Heart left ventricle (tissue), 16 donors: ENCODE results near the gene YES1. TPM values are rescaled to one million over a fixed set of nuclear protein-coding genes. Genes with fewer than 3 reads are reported as not detected.
"Not testable (repeated sequence)": the region's sequence is repeated elsewhere in the genome, so short reads cannot be mapped to it uniquely, and the experiment has no call there.

Experiments used
- ATAC-seq, 4 donors: fragments of 200-7000 bp; cut with Tn5 transposase; one replicate each; pipeline ENCODE4 v1.9.1; 2020 to 2022; ENCODE audit warnings: moderate library complexity in 4 of 4, mild to moderate bottlenecking in 3 of 4, moderate number of reproducible peaks in 1 of 4
- DNase-seq, 5 donors: peaks; one replicate each; pipeline ENCODE4 v3.0.0-alpha.2; 2020
- H3K27ac ChIP-seq, 12 donors: fragments of 200-600 bp; sonication (generic) in 4 of 12; one replicate each; pipeline versions ENCODE4 v1.5.0 to v1.8.0; 2016 to 2022; ENCODE audit warnings: mild to moderate bottlenecking in 2 of 12
- H3K27me3 ChIP-seq, 9 donors: fragments of 200-600 bp; sonication (generic) in 2 of 9; one replicate each; pipeline versions ENCODE4 v1.5.1 to v1.8.0; 2016 to 2022; ENCODE audit warnings: mild to moderate bottlenecking in 3 of 9
- H3K36me3 ChIP-seq, 9 donors: fragments of 200-600 bp; sonication (generic) in 2 of 9; one replicate each; pipeline versions ENCODE4 v1.5.0 to v1.8.0; 2018 to 2022; ENCODE audit warnings: mild to moderate bottlenecking in 2 of 9
- H3K4me1 ChIP-seq, 12 donors: fragments of 200-600 bp; sonication (generic) in 4 of 12; one replicate each; pipeline versions ENCODE4 v1.5.0 to v1.8.0; 2016 to 2022; ENCODE audit warnings: mild to moderate bottlenecking in 3 of 12
- H3K4me3 ChIP-seq, 12 donors: fragments of 200-600 bp; sonication (generic) in 4 of 12; one replicate each; pipeline versions ENCODE4 v1.5.0 to v1.8.0; 2017 to 2022; ENCODE audit warnings: mild to moderate bottlenecking in 9 of 12, moderate library complexity in 4 of 12
- H3K9me3 ChIP-seq, 12 donors: fragments of 200-600 bp; sonication (generic) in 4 of 12; one replicate each; pipeline versions ENCODE4 v1.5.0 to v1.8.0; 2016 to 2022; ENCODE audit warnings: mild to moderate bottlenecking in 1 of 12
- CTCF ChIP-seq, 12 donors: fragments of 200-600 bp; sonication (generic) in 4 of 12; IDR thresholded peaks; one replicate each; pipeline versions ENCODE4 v1.5.0 to v1.8.0; 2018 to 2022; ENCODE audit warnings: antibody characterized with exemption in 12 of 12, mild to moderate bottlenecking in 5 of 12
- POLR2A ChIP-seq, 2 donors: fragments of 450-650 bp; IDR thresholded peaks; one replicate each; pipeline ENCODE4 v1.6.1; 2017; ENCODE audit warnings: antibody characterized with exemption in 2 of 2, mild to moderate bottlenecking in 2 of 2, moderate library complexity in 2 of 2
- WGBS, 4 donors: extraction: QIAGEN DNeasy Blood & Tissue Kit in 2 of 4; methylation state at CpG; one replicate each; pipeline versions ENCODE4 v1.1.5 to v1.1.7; 2013 to 2018; 5-methylcytosine and 5-hydroxymethylcytosine counted together
- intact Hi-C, 10 donors: fragments of 100-400 bp; cut with DNase I; formaldehyde crosslinking; loops; one replicate each; pipeline versions ENCODE4 v1.11.1 to v1.14.2; 2022
- polyA plus RNA-seq, 2 donors: library from polyadenylated mRNA; stranded (reverse); fragments of 200-250 nt; gene quantifications; one replicate each; pipeline ENCODE4 v1.2.3, GENCODE V29; 2013
- total RNA-seq, 9 donors: library from RNA; depleted of rRNA in 2 of 9; stranded (reverse); fragments of >200 nt in 2 of 9; fragmentation: NEBNext Ultra II Directional in 3 of 9; extraction: Animal tissue kit (Norgen Biotek cat#: 25700) in 3 of 9; gene quantifications; one replicate each; pipeline versions ENCODE4 v1.1.0 to v1.2.4, GENCODE V29; 2016 to 2023
- donor health status: ischemic (EF 13 %, LVEDD 7.1; RV severe dilation, severe dysfunction).
- donor health status: healthy with polysubstance abuse.
- donor health status: DM: no; HTN: yes; CAD: no.
- donor health status: DM: no; HTN: no; CAD: no.
- donor health status: ischemic (EF 25% LVEDD 6.9; RV normal size, moderate dysfunction).
- donor health status: ischemic (EF 25% LVEDD 5.7; RV mildly dilated, moderate dysfunction).
- donor health status: healthy.
- donor health status: DM: yes; HTN: yes; CAD: no.
- donor health status: ischemic (EF 35%, LVEDD 5.7; RV mildly dilated, moderate dysfunction).
- donor health status: nonischemic (EF 11% LVEDD 7.7; RV severe dilation, severe dysfunction).
- donor health status: DM: yes; HTN: yes; CAD: no.
- donor health status: PGD.
- donor health status: ischemic (EF 29% LVEDD 5.4; RV normal size, mild dysfunction).
- donor health status: nonischemic (EF 23%, LVEDD 6.1; RV moderate dilation, normal function).

YES1 gene
- total and polyA plus RNA-seq, 11 donors, result 7.1 to 50.2 (median 23.5) TPM

GRCh38 chr18:685438-685837, 126.6 kb downstream of the YES1 start:
- no peaks in the 10 kb centered on the region for H3K9me3 ChIP-seq
- ATAC-seq (no peak), DNase-seq (no peak)
- 88 to 97% (median 94%) methylated on average over 3 of the region's 3 CpGs for WGBS, 4 donors
- TF ChIP-seq CTCF (IDR thresholded peaks at IDR 0.05) (no peak), POLR2A (IDR thresholded peaks at IDR 0.05) (no peak)
- H3K36me3 ChIP-seq, result peaks cover 0 to 52% (median 34%) of the 10 kb centered on the region in 9 donors
- intact Hi-C loops, result no loop called here
- no peak overlapping the region for H3K27ac ChIP-seq
- H3K4me3 ChIP-seq, result no peak overlapping the region
- no peaks in the 10 kb centered on the region for H3K4me1 ChIP-seq
- no peaks in the 10 kb centered on the region for H3K27me3 ChIP-seq

GRCh38 chr18:683531-683930, 128.5 kb downstream of the YES1 start:
- no peak for ATAC-seq
- 85 to 98% (median 93%) methylated on average over 5 of the region's 5 CpGs for WGBS, 4 donors
- intact Hi-C loops, result no loop called here

GRCh38 chr18:682833-683232, 129.2 kb downstream of the YES1 start:
- Histone ChIP-seq H3K9me3 (no peaks in the 10 kb centered on the region), H3K4me1 (no peaks in the 10 kb centered on the region), H3K4me3 (no peak overlapping the region), H3K27ac (no peak overlapping the region), H3K36me3 (peaks cover 0 to 57% (median 40%) of the 10 kb centered on the region in 9 donors), H3K27me3 (no peaks in the 10 kb centered on the region)
- no peak for TF ChIP-seq CTCF (IDR thresholded peaks at IDR 0.05)
- no peak for TF ChIP-seq POLR2A (IDR thresholded peaks at IDR 0.05)
- ATAC-seq (no peak), DNase-seq (no peak)
- intact Hi-C loops, result no loop called here

More at GRCh38 chr18:683531-683930, 128.5 kb downstream of the YES1 start:
- H3K9me3 ChIP-seq, result no peaks in the 10 kb centered on the region
- H3K4me3 ChIP-seq, result no peak overlapping the region
- H3K36me3 ChIP-seq, result peaks cover 0 to 53% (median 36%) of the 10 kb centered on the region in 9 donors
- no peaks in the 10 kb centered on the region for H3K4me1 ChIP-seq
- TF ChIP-seq CTCF (IDR thresholded peaks at IDR 0.05), result no peak
- TF ChIP-seq POLR2A (IDR thresholded peaks at IDR 0.05), result no peak
- no peak overlapping the region for H3K27ac ChIP-seq
- DNase-seq, result no peak
- H3K27me3 ChIP-seq, result no peaks in the 10 kb centered on the region

GRCh38 chr18:682416-682815, 129.6 kb downstream of the YES1 start:
- DNase-seq, H3K27me3 ChIP-seq, H3K4me3 ChIP-seq, ATAC-seq, H3K4me1 ChIP-seq, H3K9me3 ChIP-seq, H3K27ac ChIP-seq, intact Hi-C loops: not testable (repeated sequence)
- 93 to 98% (median 95%) methylated on average over 9 of the region's 9 CpGs for WGBS, 4 donors
- peaks cover 0 to 62% (median 44%) of the 10 kb centered on the region in 9 donors for H3K36me3 ChIP-seq

- TF ChIP-seq POLR2A (IDR thresholded peaks at IDR 0.05), result no peak
- Histone ChIP-seq H3K27me3 (no peaks in the 10 kb centered on the region), H3K9me3 (no peaks in the 10 kb centered on the region), H3K36me3 (peaks cover 0 to 66% (median 44%) of the 10 kb centered on the region in 9 donors), H3K27ac (no peak overlapping the region), H3K4me3 (no peak overlapping the region), H3K4me1 (no peaks in the 10 kb centered on the region)
- no peak for ATAC-seq
- intact Hi-C loops, result no loop called here
- WGBS, 4 donors, result 90 to 96% (median 93%) methylated on average over 5 of the region's 5 CpGs
- DNase-seq, result no peak
Measured at GRCh38 chr18:681985-682384, 130.1 kb downstream of the YES1 start.
